SK-N-SH (cell line): ENCODE results near the gene UQCRC1. TPM values are rescaled to one million over a fixed set of nuclear protein-coding genes. Genes with fewer than 3 reads are reported as not detected.
A peak's percentile ranks its signal among the peaks of the same experiment; 100 is the strongest.

Source experiments
- CTCF ChIA-PET: fragments of 300-600, 350-600 bp; formaldehyde crosslinking; extraction: SDS; loops from one replicate; lab custom pipeline; 2021; lab: Yijun Ruan, JAX
- POLR2A ChIA-PET: fragments of 350-600 bp; sonication (Branson Sonifier 250); formaldehyde crosslinking; extraction: SDS; loops from one replicate; lab custom pipeline; 2020; ENCODE audit warnings: antibody characterized with exemption, inconsistent platforms; lab: Yijun Ruan, JAX
- DNase-seq: peaks from one replicate; pipeline ENCODE4 v3.0.0; 2012
- H2AFZ ChIP-seq: fragments of 200-600 bp; sonication (generic); 2 replicates; pipeline ENCODE4 v1.8.1; 2016; ENCODE audit warnings: antibody characterized with exemption, mild to moderate bottlenecking, low read depth
- H3F3A ChIP-seq: fragments of 200-600 bp; sonication (generic); replicated peaks from 2 replicates; pipeline ENCODE3; 2016; ENCODE audit warnings: antibody characterized with exemption, mild to moderate bottlenecking; ENCODE audit not compliant: insufficient read depth
- H3K27ac ChIP-seq, 2 experiments: fragments of 200-500 bp in 1 of 2; fragments of 200-600 bp in 1 of 2; sonication (Bioruptor generic) in 1 of 2; sonication (generic), shearing (Covaris generic) in 1 of 2; 2 replicates each; pipeline versions ENCODE4 v1.5.1 to v1.6.1; 2014 to 2016; ENCODE audit warnings: low read depth in 2 of 2, inconsistent platforms in 1 of 2, low read length in 1 of 2, mild to moderate bottlenecking in 1 of 2, mixed read lengths in 1 of 2
- H3K27me3 ChIP-seq: fragments of 200-600 bp; sonication (generic), shearing (Covaris generic); 2 replicates; pipeline ENCODE4 v1.6.1; 2016; ENCODE audit warnings: mixed run types; ENCODE audit not compliant: insufficient read depth
- H3K36me3 ChIP-seq, 2 experiments: fragments of 200-500 bp in 1 of 2; fragments of 200-600 bp in 1 of 2; sonication (Bioruptor generic) in 1 of 2; sonication (generic) in 1 of 2; replicated peaks in 1 of 2; 2 replicates each; pipeline versions ENCODE3 to v1.5.1; 2014 to 2016; ENCODE audit warnings: low read length in 1 of 2, mild to moderate bottlenecking in 1 of 2; ENCODE audit not compliant: insufficient read depth in 2 of 2, control insufficient read depth in 1 of 2
- H3K4me1 ChIP-seq, 2 experiments: fragments of 200-500 bp in 1 of 2; fragments of 200-600 bp in 1 of 2; sonication (Bioruptor generic) in 1 of 2; sonication (generic), shearing (Covaris generic) in 1 of 2; 2 replicates each; pipeline versions ENCODE4 v1.5.1 to v1.6.1; 2014 to 2016; ENCODE audit warnings: low read depth in 1 of 2, low read length in 1 of 2, mixed run types in 1 of 2; ENCODE audit not compliant: insufficient read depth in 2 of 2, control insufficient read depth in 1 of 2
- H3K4me2 ChIP-seq: fragments of 200-600 bp; sonication (generic), shearing (Covaris generic); 2 replicates; pipeline ENCODE4 v1.6.1; 2017; ENCODE audit warnings: mixed run types
- H3K4me3 ChIP-seq, 2 experiments: fragments of 200-500 bp in 1 of 2; fragments of 200-600 bp in 1 of 2; sonication (Bioruptor generic) in 1 of 2; sonication (generic), shearing (Covaris generic) in 1 of 2; 2 replicates each; pipeline versions ENCODE4 v1.5.1 to v1.8.1; 2014 to 2016; ENCODE audit warnings: low read depth in 2 of 2, inconsistent platforms in 1 of 2, low read length in 1 of 2, mild to moderate bottlenecking in 1 of 2, mixed read lengths in 1 of 2, moderate library complexity in 1 of 2
- H3K79me2 ChIP-seq: fragments of 200-600 bp; sonication (generic); 2 replicates; pipeline ENCODE4 v1.8.1; 2017; ENCODE audit warnings: mild to moderate bottlenecking; ENCODE audit not compliant: insufficient read depth
- H3K9ac ChIP-seq: fragments of 200-600 bp; sonication (generic); 2 replicates; pipeline ENCODE4 v1.6.1; 2017; ENCODE audit warnings: mixed run types
- H3K9me2 ChIP-seq: fragments of 200-600 bp; sonication (generic); 2 replicates; pipeline ENCODE4 v1.6.1; 2017; ENCODE audit warnings: mixed run types
- H3K9me3 ChIP-seq: fragments of 200-600 bp; sonication (generic); 2 replicates; pipeline ENCODE4 v1.6.1; 2017; ENCODE audit warnings: mixed run types, mild to moderate bottlenecking, moderate library complexity
- H4K20me1 ChIP-seq: fragments of 200-600 bp; sonication (generic); 2 replicates; pipeline ENCODE4 v1.6.1; 2017; ENCODE audit warnings: mild to moderate bottlenecking, mixed run types; ENCODE audit not compliant: insufficient read depth
- CHD2 ChIP-seq: fragments of 150-350 bp; IDR thresholded peaks from 2 replicates; pipeline ENCODE4 v1.6.1; 2018; ENCODE audit warnings: low read length; ENCODE audit not compliant: partially characterized antibody
- ELF1 ChIP-seq: IDR thresholded peaks from 2 replicates; pipeline ENCODE4 v1.4.0; 2012
- FOSL2 ChIP-seq: IDR thresholded peaks from 2 replicates; pipeline ENCODE4 v1.4.0; 2012; ENCODE audit warnings: low read depth, mild to moderate bottlenecking, moderate library complexity, borderline replicate concordance
- FOXJ3 ChIP-seq: sonication (generic); formaldehyde crosslinking; IDR thresholded peaks from 2 replicates; pipeline ENCODE4 v1.5.1; 2020; ENCODE audit warnings: mild to moderate bottlenecking, missing genetic modification reagents
- GABPA ChIP-seq: IDR thresholded peaks from 2 replicates; pipeline ENCODE4 v1.4.0; 2012; ENCODE audit warnings: low read depth, mild to moderate bottlenecking
- MAX ChIP-seq: IDR thresholded peaks from 2 replicates; pipeline ENCODE4 v1.4.0; 2012; ENCODE audit warnings: low read depth
- MXI1 ChIP-seq: IDR thresholded peaks from 2 replicates; pipeline ENCODE4 v1.6.1; 2012; ENCODE audit warnings: mild to moderate bottlenecking, low read depth, low read length, improper control_type of control experiment
- NRF1 ChIP-seq: IDR thresholded peaks from 2 replicates; pipeline ENCODE4 v1.6.1; 2012; ENCODE audit warnings: low read depth, mild to moderate bottlenecking, low read length
- POLR2AphosphoS5 ChIP-seq: IDR thresholded peaks from 2 replicates; pipeline ENCODE4 v1.6.1; 2012; ENCODE audit warnings: low read depth, low read length
- RAD21 ChIP-seq: IDR thresholded peaks from 2 replicates; pipeline ENCODE4 v1.6.1; 2012; ENCODE audit warnings: mild to moderate bottlenecking, low read length
- RFX5 ChIP-seq: IDR thresholded peaks from 2 replicates; pipeline ENCODE4 v1.6.1; 2012; ENCODE audit warnings: mild to moderate bottlenecking, improper control_type of control experiment, low read length
- SIN3A ChIP-seq: IDR thresholded peaks from 2 replicates; pipeline ENCODE4 v1.6.1; 2012; ENCODE audit warnings: low read depth, mild to moderate bottlenecking, low read length, moderate library complexity, borderline replicate concordance
- SMC3 ChIP-seq: IDR thresholded peaks from 2 replicates; pipeline ENCODE4 v1.6.1; 2012; ENCODE audit warnings: low read depth, low read length, improper control_type of control experiment
- ZBTB33 ChIP-seq: IDR thresholded peaks from 2 replicates; pipeline ENCODE4 v1.4.0; 2012; ENCODE audit warnings: low read depth, borderline replicate concordance
- WGBS: methylation state at CpG from one replicate; pipeline ENCODE4 v1.1.6; 2017; ENCODE audit warnings: low lambda C conversion rate; 5-methylcytosine and 5-hydroxymethylcytosine counted together
- polyA plus RNA-seq, 3 experiments: library from polyadenylated mRNA; depleted of rRNA; stranded (reverse); fragments of >200 nt; gene quantifications; 2 replicates each; pipeline ENCODE4 v1.2.3, GENCODE V29; 2012
- TF ChIP-seq, protein P1 (sequence below): IDR thresholded peaks from 2 replicates; pipeline ENCODE4 v1.6.1; 2012; ENCODE audit warnings: mild to moderate bottlenecking, low read depth, low read length, moderate library complexity
- TF ChIP-seq, protein P2 (sequence below): fragments of 150-350 bp; IDR thresholded peaks from 2 replicates; pipeline ENCODE4 v1.6.1; 2016; ENCODE audit warnings: mild to moderate bottlenecking, low read depth, low read length

The UQCRC1 gene
- polyA plus RNA-seq, 1 of the 3 experiments (the other 2 are of a cell fraction): 284 TPM

DNA sequence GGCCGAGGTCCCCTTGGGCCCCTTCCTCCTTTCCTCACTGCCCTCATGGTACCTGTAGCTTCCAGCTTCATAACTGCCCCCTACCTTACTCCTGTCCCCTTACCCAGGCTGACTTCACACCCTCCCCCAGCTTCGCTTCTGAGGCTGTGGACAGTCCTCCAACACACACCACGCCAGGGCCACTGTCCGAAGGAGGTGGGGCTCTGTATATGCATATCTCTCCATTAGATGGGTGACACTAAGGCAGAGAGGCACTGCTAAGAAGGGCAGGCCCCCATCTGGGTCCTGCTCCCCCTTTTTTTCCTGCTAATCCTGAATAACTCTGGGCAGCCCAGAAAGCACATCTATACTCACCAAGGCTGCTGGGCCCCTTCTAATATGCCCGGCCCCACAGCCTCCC, 13.3 kb downstream of the UQCRC1 start:
- no peak for DNase-seq
- POLR2A ChIA-PET: no interaction called here
- H2AFZ ChIP-seq: no peak overlapping the region

DNA sequence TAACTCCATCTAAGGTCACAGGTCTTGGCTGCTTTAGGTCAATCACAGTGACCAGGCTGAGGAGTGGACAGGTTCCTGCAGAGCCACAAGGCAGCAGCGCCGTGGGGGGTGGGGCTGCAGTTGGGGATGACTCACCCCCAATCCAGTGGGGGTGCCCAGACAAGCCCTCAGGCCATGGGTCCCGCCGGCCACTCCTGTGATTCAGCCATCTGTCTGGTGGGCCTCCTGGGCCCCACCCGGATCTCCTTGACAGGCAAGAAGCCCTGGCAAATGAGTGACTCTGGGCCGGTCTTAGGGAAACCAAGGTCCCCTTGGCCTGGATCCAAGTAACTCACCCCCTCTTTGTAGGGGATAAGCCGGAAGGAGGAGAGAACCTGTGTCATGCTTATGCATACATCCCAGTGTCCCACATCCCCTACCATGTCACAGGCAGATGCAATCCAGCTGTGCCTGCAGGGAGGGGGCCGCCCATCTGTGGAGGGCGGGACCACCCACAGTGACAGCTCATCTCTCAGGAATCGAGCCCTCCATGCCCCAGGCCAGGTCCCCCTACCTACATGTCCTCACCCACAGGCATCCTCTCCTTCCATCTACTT, 13.8 kb downstream of the UQCRC1 start:
- Histone ChIP-seq H4K20me1 (no peaks in the 10 kb centered on the region), H3F3A (peaks cover 45% of the 10 kb centered on the region), H2AFZ (no peak overlapping the region), H3K4me1 (peaks cover 30 to 37% of the 10 kb centered on the region in 2 experiments; a peak in 3 of 4 replicates), H3K36me3 (peaks cover 0 to 17% of the 10 kb centered on the region in 2 experiments), H3K9me2 (no peaks in the 10 kb centered on the region), H3K9me3 (no peaks in the 10 kb centered on the region), H3K4me3 (peak overlapping the region in 1 of 2 experiments; percentile 31; a peak in 1 of 4 replicates), H3K27me3 (no peaks in the 10 kb centered on the region), H3K9ac (no peak overlapping the region; the same call in 1 of the 2 replicates), H3K27ac (peak overlapping the region in 1 of 2 experiments; percentile 96; a peak in 2 of 4 replicates), H3K79me2 (peaks cover 5% of the 10 kb centered on the region; the same call in 1 of the 2 replicates), H3K4me2 (peak overlapping the region; percentile 82)
- ChIA-PET CTCF (no interaction called here), POLR2A (interaction anchor here (0.6 kb wide), 1 partner anchor 427 kb away, joined by 3 read pairs; no protein-coding TSS in a partner anchor)
- 16% methylated on average over 3 of the region's 10 CpGs for WGBS
- peak; percentile 72 for DNase-seq
- TF ChIP-seq MXI1 (no peak), RAD21 (no peak), SIN3A (no peak), FOSL2 (peak; percentile 94; the same call in 1 of the 2 replicates), GABPA (no peak), CHD2 (peak; percentile 23), FOXJ3 (no peak), RFX5 (no peak), POLR2AphosphoS5 (no peak), NRF1 (no peak), ELF1 (no peak), SMC3 (no peak)
- TF ChIP-seq, protein P1, sequence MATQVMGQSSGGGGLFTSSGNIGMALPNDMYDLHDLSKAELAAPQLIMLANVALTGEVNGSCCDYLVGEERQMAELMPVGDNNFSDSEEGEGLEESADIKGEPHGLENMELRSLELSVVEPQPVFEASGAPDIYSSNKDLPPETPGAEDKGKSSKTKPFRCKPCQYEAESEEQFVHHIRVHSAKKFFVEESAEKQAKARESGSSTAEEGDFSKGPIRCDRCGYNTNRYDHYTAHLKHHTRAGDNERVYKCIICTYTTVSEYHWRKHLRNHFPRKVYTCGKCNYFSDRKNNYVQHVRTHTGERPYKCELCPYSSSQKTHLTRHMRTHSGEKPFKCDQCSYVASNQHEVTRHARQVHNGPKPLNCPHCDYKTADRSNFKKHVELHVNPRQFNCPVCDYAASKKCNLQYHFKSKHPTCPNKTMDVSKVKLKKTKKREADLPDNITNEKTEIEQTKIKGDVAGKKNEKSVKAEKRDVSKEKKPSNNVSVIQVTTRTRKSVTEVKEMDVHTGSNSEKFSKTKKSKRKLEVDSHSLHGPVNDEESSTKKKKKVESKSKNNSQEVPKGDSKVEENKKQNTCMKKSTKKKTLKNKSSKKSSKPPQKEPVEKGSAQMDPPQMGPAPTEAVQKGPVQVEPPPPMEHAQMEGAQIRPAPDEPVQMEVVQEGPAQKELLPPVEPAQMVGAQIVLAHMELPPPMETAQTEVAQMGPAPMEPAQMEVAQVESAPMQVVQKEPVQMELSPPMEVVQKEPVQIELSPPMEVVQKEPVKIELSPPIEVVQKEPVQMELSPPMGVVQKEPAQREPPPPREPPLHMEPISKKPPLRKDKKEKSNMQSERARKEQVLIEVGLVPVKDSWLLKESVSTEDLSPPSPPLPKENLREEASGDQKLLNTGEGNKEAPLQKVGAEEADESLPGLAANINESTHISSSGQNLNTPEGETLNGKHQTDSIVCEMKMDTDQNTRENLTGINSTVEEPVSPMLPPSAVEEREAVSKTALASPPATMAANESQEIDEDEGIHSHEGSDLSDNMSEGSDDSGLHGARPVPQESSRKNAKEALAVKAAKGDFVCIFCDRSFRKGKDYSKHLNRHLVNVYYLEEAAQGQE: peak; percentile 38; the same call in 1 of the 2 replicates
- TF ChIP-seq, protein P2, sequence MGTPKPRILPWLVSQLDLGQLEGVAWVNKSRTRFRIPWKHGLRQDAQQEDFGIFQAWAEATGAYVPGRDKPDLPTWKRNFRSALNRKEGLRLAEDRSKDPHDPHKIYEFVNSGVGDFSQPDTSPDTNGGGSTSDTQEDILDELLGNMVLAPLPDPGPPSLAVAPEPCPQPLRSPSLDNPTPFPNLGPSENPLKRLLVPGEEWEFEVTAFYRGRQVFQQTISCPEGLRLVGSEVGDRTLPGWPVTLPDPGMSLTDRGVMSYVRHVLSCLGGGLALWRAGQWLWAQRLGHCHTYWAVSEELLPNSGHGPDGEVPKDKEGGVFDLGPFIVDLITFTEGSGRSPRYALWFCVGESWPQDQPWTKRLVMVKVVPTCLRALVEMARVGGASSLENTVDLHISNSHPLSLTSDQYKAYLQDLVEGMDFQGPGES: no peak

More for the DNA sequence above, 13.3 kb downstream of the UQCRC1 start:
- peak overlapping the region; percentile 82; the same call in 1 of the 2 replicates for H3K4me2 ChIP-seq
- CTCF ChIA-PET: interaction anchor here (1.6 kb wide), 1 partner anchor 39 kb away, joined by 9 read pairs; the partner anchor contains the start of gene SLC26A6
- no peak overlapping the region for H3K4me3 ChIP-seq
- H3K79me2 ChIP-seq: peaks cover 5% of the 10 kb centered on the region; the same call in 1 of the 2 replicates
- peaks cover 45% of the 10 kb centered on the region for H3F3A ChIP-seq
- H3K9me2 ChIP-seq: no peaks in the 10 kb centered on the region
- no peaks in the 10 kb centered on the region for H3K9me3 ChIP-seq
- H3K36me3 ChIP-seq: peaks cover 5 to 22% of the 10 kb centered on the region in 2 experiments
- TF ChIP-seq ZBTB33 (no peak), MAX (no peak), FOSL2 (no peak), MXI1 (no peak)
- H3K4me1 ChIP-seq: peaks cover 30 to 37% of the 10 kb centered on the region in 2 experiments; a peak in 3 of 4 replicates
- 92% methylated on average over 5 of the region's 5 CpGs for WGBS
- H3K27ac ChIP-seq: peak overlapping the region in 1 of 2 experiments; percentile 96; a peak in 2 of 4 replicates
- H4K20me1 ChIP-seq: no peaks in the 10 kb centered on the region
- H3K27me3 ChIP-seq: no peaks in the 10 kb centered on the region
- no peak overlapping the region for H3K9ac ChIP-seq
